Measurements from ENCODE around the gene METTL23. TPM values are rescaled to one million over a fixed set of nuclear protein-coding genes. Genes with fewer than 3 reads are reported as not detected.

The METTL23 gene
- total RNA-seq, 2 experiments from 2014 or later, result 35.4 to 37.8 TPM

- no peaks in the 10 kb centered on the region for H3K9me3 Mint-ChIP-seq
- ChIA-PET CTCF (interaction anchor here (0.6 to 1.0 kb wide), 2 partner anchors 18 to 633 kb away, joined by 3 read pairs; no protein-coding TSS in a partner anchor), POLR2A (interaction anchor here (0.6 to 7.9 kb wide), 6 partner anchors 19 to 895 kb away, joined by 3 to 63 read pairs (median 4); partner anchors contain the start of gene MXRA7)
- H3K27ac Mint-ChIP-seq, result peak overlapping the region; percentile 96
- ATAC-seq (ENCODE audit: poor library complexity), result no peak
- Histone ChIP-seq H3K36me3 (ENCODE audit: insufficient read depth, low read length) (peaks cover 69% of the 10 kb centered on the region), H3K27ac (ENCODE audit: low read depth in 1 of 2, low read length in 2 of 2) (no peak overlapping the region), H3K4me1 (ENCODE audit: insufficient read depth, low read length) (peaks cover 61% of the 10 kb centered on the region), H3K9me3 (ENCODE audit: control insufficient read depth in 1 of 2, insufficient read depth in 1 of 2, low read length in 2 of 2) (no peaks in the 10 kb centered on the region), H3K4me3 (ENCODE audit: low read length) (no peak overlapping the region), H3K27me3 (ENCODE audit: control insufficient read depth in 1 of 2, insufficient read depth in 2 of 2, low read length in 2 of 2) (no peaks in the 10 kb centered on the region)
- intact Hi-C loops (cut with DNase I, micrococcal nuclease), result loop anchor here in 1 of 2 experiments (10.0 kb wide), 2 partner anchors 278 to 948 kb away; partner anchors contain the start of genes UBE2O and UNK
- H3K36me3 Mint-ChIP-seq (ENCODE audit: low read depth), result peaks cover 79% of the 10 kb centered on the region
- H3K4me3 Mint-ChIP-seq, result peak overlapping the region; percentile 92
- no peaks in the 10 kb centered on the region for H3K27me3 Mint-ChIP-seq
- TF ChIP-seq CTCF (IDR thresholded peaks at IDR 0.05), result no peak
- DNase-seq, result no peak
- H3K4me1 Mint-ChIP-seq (ENCODE audit: low read depth), result peaks cover 54% of the 10 kb centered on the region
Observed at GRCh38 chr17:76732734-76733617, 6.3 kb downstream of the METTL23 start.

GRCh38 chr17:76733618-76733957 lies 6.9 kb downstream of the METTL23 start:
- peaks cover 68% of the 10 kb centered on the region for H3K36me3 ChIP-seq (ENCODE audit: insufficient read depth, low read length)
- no peak overlapping the region for H3K27ac ChIP-seq (ENCODE audit: low read depth in 1 of 2, low read length in 2 of 2)
- H3K36me3 Mint-ChIP-seq (ENCODE audit: low read depth), result peaks cover 83% of the 10 kb centered on the region
- POLR2A ChIA-PET, result interaction anchor here (0.9 to 7.9 kb wide), 5 partner anchors 7 to 177 kb away, joined by 4 to 165 read pairs (median 20); partner anchors contain the start of genes JMJD6, METTL23 and MXRA7
- H3K9me3 Mint-ChIP-seq, result no peaks in the 10 kb centered on the region
- H3K9me3 ChIP-seq (ENCODE audit: control insufficient read depth in 1 of 2, insufficient read depth in 1 of 2, low read length in 2 of 2), result no peaks in the 10 kb centered on the region
- peaks cover 59% of the 10 kb centered on the region for H3K4me1 Mint-ChIP-seq (ENCODE audit: low read depth)
- intact Hi-C loops (cut with DNase I, micrococcal nuclease), result loop anchor here in 1 of 2 experiments (10.0 kb wide), 2 partner anchors 279 to 949 kb away; partner anchors contain the start of genes UBE2O and UNK
- TF ChIP-seq CTCF (IDR thresholded peaks at IDR 0.05), result no peak
- peak overlapping the region; percentile 96 for H3K27ac Mint-ChIP-seq
- H3K4me1 ChIP-seq (ENCODE audit: insufficient read depth, low read length), result peaks cover 61% of the 10 kb centered on the region
- ATAC-seq (ENCODE audit: poor library complexity) (no peak), DNase-seq (no peak)
- H3K27me3 Mint-ChIP-seq, result no peaks in the 10 kb centered on the region
- CTCF ChIA-PET, result interaction anchor here (0.6 to 1.0 kb wide), 2 partner anchors 19 to 633 kb away, joined by 3 read pairs; no protein-coding TSS in a partner anchor
- no peak overlapping the region for H3K4me3 ChIP-seq (ENCODE audit: low read length)
- peak overlapping the region; percentile 92 for H3K4me3 Mint-ChIP-seq
- no peaks in the 10 kb centered on the region for H3K27me3 ChIP-seq (ENCODE audit: control insufficient read depth in 1 of 2, insufficient read depth in 2 of 2, low read length in 2 of 2)

DNA sequence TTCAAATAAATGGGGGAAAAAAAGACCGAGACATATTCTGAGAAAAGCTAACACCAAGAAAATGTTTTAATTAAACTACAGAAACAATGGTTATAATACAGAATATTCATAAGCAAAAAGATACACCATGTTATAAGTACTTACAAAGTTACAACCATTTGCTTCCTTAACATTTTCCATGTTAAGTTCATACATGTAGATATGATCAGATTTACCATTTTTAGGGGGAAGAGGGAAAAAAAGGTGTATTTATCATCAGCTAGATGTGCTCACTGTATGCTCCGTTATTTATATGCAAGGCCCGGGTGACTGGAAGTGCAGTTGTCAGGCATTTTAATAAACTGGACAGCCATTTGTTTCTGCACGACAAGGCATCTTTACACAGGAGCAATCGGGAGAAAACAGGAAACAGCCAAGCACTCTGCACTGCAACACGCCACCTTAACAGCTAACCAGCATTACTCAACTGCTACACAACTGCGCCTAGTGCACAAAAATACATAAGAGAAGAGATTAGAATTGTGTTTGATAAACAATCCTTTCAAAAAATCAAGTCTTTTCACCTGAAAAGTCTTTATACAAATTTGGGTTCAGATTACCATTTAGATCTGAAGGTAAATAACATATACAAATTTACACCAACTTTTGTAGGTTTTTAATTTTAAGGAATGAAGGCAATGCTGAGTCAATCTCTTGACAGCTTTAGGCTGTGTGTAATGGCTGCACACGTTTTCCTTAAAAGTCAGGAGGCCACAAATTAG lies 7.6 kb downstream of the METTL23 start:
- peak overlapping the region; percentile 92 for H3K4me3 Mint-ChIP-seq
- H3K27me3 Mint-ChIP-seq, result no peaks in the 10 kb centered on the region
- peaks cover 81% of the 10 kb centered on the region for H3K36me3 Mint-ChIP-seq (ENCODE audit: low read depth)
- intact Hi-C loops (cut with DNase I, micrococcal nuclease), result loop anchor here in 1 of 2 experiments (10.0 kb wide), 2 partner anchors 279 to 949 kb away; partner anchors contain the start of genes UBE2O and UNK
- Histone ChIP-seq H3K4me1 (ENCODE audit: insufficient read depth, low read length) (peaks cover 57% of the 10 kb centered on the region), H3K27ac (ENCODE audit: low read depth in 1 of 2, low read length in 2 of 2) (peak overlapping the region in 1 of 2 donors; percentile 9), H3K36me3 (ENCODE audit: insufficient read depth, low read length) (peaks cover 63% of the 10 kb centered on the region), H3K27me3 (ENCODE audit: control insufficient read depth in 1 of 2, insufficient read depth in 2 of 2, low read length in 2 of 2) (no peaks in the 10 kb centered on the region), H3K4me3 (ENCODE audit: low read length) (peak overlapping the region; percentile 96), H3K9me3 (ENCODE audit: control insufficient read depth in 1 of 2, insufficient read depth in 1 of 2, low read length in 2 of 2) (no peaks in the 10 kb centered on the region)
- H3K4me1 Mint-ChIP-seq (ENCODE audit: low read depth), result peaks cover 64% of the 10 kb centered on the region
- H3K27ac Mint-ChIP-seq, result peak overlapping the region; percentile 96
- no peaks in the 10 kb centered on the region for H3K9me3 Mint-ChIP-seq
- CTCF ChIA-PET, result interaction anchor here (0.5 to 2.2 kb wide), 5 partner anchors 8 to 211 kb away, joined by 3 to 8 read pairs (median 4); partner anchors contain the start of genes JMJD6 and METTL23
- ATAC-seq (ENCODE audit: poor library complexity) (no peak), DNase-seq (peak in 4 of 14 experiments; percentile 40 to 60 (median 46))
- no peak for TF ChIP-seq CTCF (IDR thresholded peaks at IDR 0.05)
- POLR2A ChIA-PET, result interaction anchor here (0.9 to 7.9 kb wide), 7 partner anchors 8 to 470 kb away, joined by 3 to 165 read pairs (median 4); partner anchors contain the start of genes JMJD6, METTL23, MXRA7 and UBALD2
